ENCODE measurements around the gene MGAT4B. TPM values are rescaled to one million over a fixed set of nuclear protein-coding genes. Genes with fewer than 3 reads are reported as not detected.

Gene MGAT4B
- total and polyA plus RNA-seq, 4 donors, result 42.0 to 156 (median 83.7) TPM

GRCh38 chr5:179755022-179755421, 51.6 kb downstream of the MGAT4B start:
- WGBS, result 13% methylated on average over 2 of the region's 2 CpGs
- Histone ChIP-seq H3K27me3 (ENCODE audit: control insufficient read depth in 4 of 4, insufficient read depth in 4 of 4, low read length in 3 of 4) (no peaks in the 10 kb centered on the region), H3K4me3 (ENCODE audit: low read depth in 1 of 3, low read length in 3 of 3) (no peak overlapping the region), H3K36me3 (ENCODE audit: control insufficient read depth in 4 of 4, insufficient read depth in 3 of 4, low read depth in 1 of 4, low read length in 3 of 4) (peaks cover 0 to 2% (median 0%) of the 10 kb centered on the region in 4 donors), H3K4me1 (ENCODE audit: control insufficient read depth in 4 of 4, insufficient read depth in 4 of 4, low read length in 3 of 4) (peaks cover 9 to 31% (median 23%) of the 10 kb centered on the region in 4 donors), H3K27ac (ENCODE audit: low read depth in 1 of 2, low read length in 2 of 2) (peak overlapping the region in 1 of 2 donors; percentile 1), H3K9ac (ENCODE audit: low read depth in 1 of 2, low read length in 2 of 2) (no peak overlapping the region), H3K9me3 (ENCODE audit: control insufficient read depth in 4 of 4, low read length in 3 of 4) (no peaks in the 10 kb centered on the region)
- peak in 1 of 2 donors; percentile 58 for TF ChIP-seq RXRA (IDR thresholded peaks at IDR 0.05)
- peak; percentile 59 for TF ChIP-seq HNF4G (IDR thresholded peaks at IDR 0.05)
- peak; percentile 76 to 89 for TF ChIP-seq HNF4A (conservative IDR thresholded peaks at IDR 0.05)
- TF ChIP-seq JUND (IDR thresholded peaks at IDR 0.05), result peak in 1 of 2 donors; percentile 14
- peak; percentile 73 for TF ChIP-seq SP1 (IDR thresholded peaks at IDR 0.05)
- TF ChIP-seq, protein P1, sequence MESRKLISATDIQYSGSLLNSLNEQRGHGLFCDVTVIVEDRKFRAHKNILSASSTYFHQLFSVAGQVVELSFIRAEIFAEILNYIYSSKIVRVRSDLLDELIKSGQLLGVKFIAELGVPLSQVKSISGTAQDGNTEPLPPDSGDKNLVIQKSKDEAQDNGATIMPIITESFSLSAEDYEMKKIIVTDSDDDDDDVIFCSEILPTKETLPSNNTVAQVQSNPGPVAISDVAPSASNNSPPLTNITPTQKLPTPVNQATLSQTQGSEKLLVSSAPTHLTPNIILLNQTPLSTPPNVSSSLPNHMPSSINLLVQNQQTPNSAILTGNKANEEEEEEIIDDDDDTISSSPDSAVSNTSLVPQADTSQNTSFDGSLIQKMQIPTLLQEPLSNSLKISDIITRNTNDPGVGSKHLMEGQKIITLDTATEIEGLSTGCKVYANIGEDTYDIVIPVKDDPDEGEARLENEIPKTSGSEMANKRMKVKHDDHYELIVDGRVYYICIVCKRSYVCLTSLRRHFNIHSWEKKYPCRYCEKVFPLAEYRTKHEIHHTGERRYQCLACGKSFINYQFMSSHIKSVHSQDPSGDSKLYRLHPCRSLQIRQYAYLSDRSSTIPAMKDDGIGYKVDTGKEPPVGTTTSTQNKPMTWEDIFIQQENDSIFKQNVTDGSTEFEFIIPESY (IDR thresholded peaks at IDR 0.05), result no peak
- TF ChIP-seq GABPA (IDR thresholded peaks at IDR 0.05 in 1 of 2, conservative IDR thresholded peaks at IDR 0.05 in 1 of 2), result no peak
- no peak for DNase-seq (ENCODE audit: low spot score)

DNA sequence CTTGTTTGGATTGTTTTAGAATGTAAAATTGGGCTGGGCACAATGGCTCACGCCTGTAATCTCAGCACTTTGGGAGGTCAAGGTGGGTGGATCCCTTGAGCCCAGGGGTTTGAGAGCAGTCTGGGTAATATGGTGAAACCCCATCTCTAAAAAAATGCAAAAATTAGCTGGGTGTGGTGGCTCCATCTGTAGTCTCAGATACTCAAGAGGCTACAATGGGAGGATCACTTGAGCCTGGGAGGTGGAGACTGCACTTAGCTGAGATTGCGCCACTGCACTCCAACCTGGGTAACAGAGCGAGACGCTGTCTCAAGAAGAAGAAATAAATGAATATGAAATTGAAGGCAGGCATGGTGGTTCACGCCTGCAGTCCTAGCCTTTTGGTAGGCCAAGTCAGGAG, 52.7 kb downstream of the MGAT4B start:
- H3K27me3 ChIP-seq (ENCODE audit: control insufficient read depth in 4 of 4, insufficient read depth in 4 of 4, low read length in 3 of 4), result no peaks in the 10 kb centered on the region

More for the DNA sequence above, 52.7 kb downstream of the MGAT4B start:
- Histone ChIP-seq H3K9me3 (ENCODE audit: control insufficient read depth in 4 of 4, low read length in 3 of 4) (no peaks in the 10 kb centered on the region), H3K36me3 (ENCODE audit: control insufficient read depth in 4 of 4, insufficient read depth in 3 of 4, low read depth in 1 of 4, low read length in 3 of 4) (peaks cover 0 to 3% (median 0%) of the 10 kb centered on the region in 4 donors), H3K4me1 (ENCODE audit: control insufficient read depth in 4 of 4, insufficient read depth in 4 of 4, low read length in 3 of 4) (peaks cover 9 to 30% (median 22%) of the 10 kb centered on the region in 4 donors), H3K9ac (ENCODE audit: low read depth in 1 of 2, low read length in 2 of 2) (no peak overlapping the region), H3K4me3 (ENCODE audit: low read depth in 1 of 3, low read length in 3 of 3) (no peak overlapping the region), H3K27ac (ENCODE audit: low read depth in 1 of 2, low read length in 2 of 2) (no peak overlapping the region)
- TF ChIP-seq EGR1 (IDR thresholded peaks at IDR 0.05; ENCODE audit: low read depth in 2 of 2) (no peak), ATF3 (IDR thresholded peaks at IDR 0.05) (no peak), FOXA2 (IDR thresholded peaks at IDR 0.05) (no peak), CTCF (IDR thresholded peaks at IDR 0.05; ENCODE audit: low read depth, low read length, missing input control) (no peak), SP1 (IDR thresholded peaks at IDR 0.05) (no peak)
- DNase-seq (ENCODE audit: low spot score), result no peak
- 95% methylated on average over 5 of the region's 5 CpGs for WGBS
